PC-3 (cell line): Measurements from ENCODE around the gene KDM6B.

ENCODE experiments used
- EZH2 ChIP-seq: fragments of 300-600 bp; sonication (generic); IDR thresholded peaks from one replicate; pipeline ENCODE4 v1.6.1; 2017; ENCODE audit warnings: antibody characterized with exemption, mild to moderate bottlenecking, low read length; ENCODE audit not compliant: unreplicated experiment
- EZH2phosphoT487 ChIP-seq: fragments of 300-600 bp; sonication (generic); IDR thresholded peaks from 2 replicates; pipeline ENCODE4 v1.6.1; 2018; ENCODE audit warnings: mild to moderate bottlenecking, antibody characterized with exemption, low read length, borderline replicate concordance
- TF ChIP-seq, protein P1 (sequence below): fragments of 300-600 bp; sonication (generic); conservative IDR thresholded peaks from 2 replicates; pipeline ENCODE4 v1.5.1; 2017; ENCODE audit warnings: antibody characterized with exemption, low read depth, mild to moderate bottlenecking, low read length

DNA sequence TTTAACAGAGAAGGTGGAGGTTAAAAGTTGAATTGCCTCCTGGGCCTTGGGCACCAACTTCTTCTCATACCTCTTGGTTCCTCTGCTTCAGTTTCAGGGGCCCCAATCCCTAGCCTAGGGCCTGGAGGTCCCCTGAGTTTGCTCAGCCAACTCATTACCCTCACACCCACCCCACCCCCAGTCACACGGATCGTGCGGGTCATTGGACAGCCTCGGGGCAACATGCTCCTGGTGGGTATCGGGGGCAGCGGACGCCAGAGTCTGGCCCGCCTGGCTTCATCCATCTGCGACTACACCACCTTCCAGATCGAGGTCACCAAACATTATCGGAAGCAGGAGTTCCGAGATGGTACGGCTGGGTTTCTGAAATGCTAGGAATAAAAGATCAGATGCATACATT lies 36.0 kb upstream of the KDM6B start:
- TF ChIP-seq, protein P1, sequence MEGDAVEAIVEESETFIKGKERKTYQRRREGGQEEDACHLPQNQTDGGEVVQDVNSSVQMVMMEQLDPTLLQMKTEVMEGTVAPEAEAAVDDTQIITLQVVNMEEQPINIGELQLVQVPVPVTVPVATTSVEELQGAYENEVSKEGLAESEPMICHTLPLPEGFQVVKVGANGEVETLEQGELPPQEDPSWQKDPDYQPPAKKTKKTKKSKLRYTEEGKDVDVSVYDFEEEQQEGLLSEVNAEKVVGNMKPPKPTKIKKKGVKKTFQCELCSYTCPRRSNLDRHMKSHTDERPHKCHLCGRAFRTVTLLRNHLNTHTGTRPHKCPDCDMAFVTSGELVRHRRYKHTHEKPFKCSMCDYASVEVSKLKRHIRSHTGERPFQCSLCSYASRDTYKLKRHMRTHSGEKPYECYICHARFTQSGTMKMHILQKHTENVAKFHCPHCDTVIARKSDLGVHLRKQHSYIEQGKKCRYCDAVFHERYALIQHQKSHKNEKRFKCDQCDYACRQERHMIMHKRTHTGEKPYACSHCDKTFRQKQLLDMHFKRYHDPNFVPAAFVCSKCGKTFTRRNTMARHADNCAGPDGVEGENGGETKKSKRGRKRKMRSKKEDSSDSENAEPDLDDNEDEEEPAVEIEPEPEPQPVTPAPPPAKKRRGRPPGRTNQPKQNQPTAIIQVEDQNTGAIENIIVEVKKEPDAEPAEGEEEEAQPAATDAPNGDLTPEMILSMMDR: no peak
- TF ChIP-seq EZH2 (no peak), EZH2phosphoT487 (no peak)
